Right atrium auricular region (tissue), 2 donors: Measurements from ENCODE around the gene NCOA6. TPM values are rescaled to one million over a fixed set of nuclear protein-coding genes. Genes with fewer than 3 reads are reported as not detected.

ENCODE experiments used
- DNase-seq: peaks from one replicate; pipeline ENCODE4 v3.0.0-alpha.2; 2019; ENCODE audit warnings: low spot score
- H3K27ac ChIP-seq, 2 donors: fragments of 200-600 bp; sonication (generic); 1 replicate in 1 of 2; 2 replicates in 1 of 2; pipeline ENCODE4 v1.5.1; 2016 to 2019
- H3K27me3 ChIP-seq, 2 donors: fragments of 200-600 bp; sonication (generic); one replicate each; pipeline versions ENCODE4 v1.5.1 to v1.6.0; 2017 to 2019
- H3K36me3 ChIP-seq: fragments of 200-600 bp; sonication (generic); one replicate; pipeline ENCODE4 v1.5.1; 2016
- H3K4me1 ChIP-seq, 2 donors: fragments of 200-600 bp; sonication (generic); one replicate each; pipeline versions ENCODE4 v1.5.1 to v1.6.0; 2017 to 2019
- H3K4me3 ChIP-seq, 2 donors: fragments of 200-600 bp; sonication (generic); 1 replicate in 1 of 2; 2 replicates in 1 of 2; pipeline ENCODE4 v1.5.1; 2017 to 2019; ENCODE audit warnings: mild to moderate bottlenecking in 1 of 2, moderate library complexity in 1 of 2
- H3K9me3 ChIP-seq, 2 donors: fragments of 200-600 bp; sonication (generic); one replicate each; pipeline ENCODE4 v1.5.1; 2019
- total RNA-seq, 2 donors: library from RNA; depleted of rRNA; stranded (reverse); fragments of >200 nt; gene quantifications; one replicate each; pipeline ENCODE4 v1.1.0, GENCODE V29; 2016
- TF ChIP-seq, protein P1 (sequence below), 2 donors: fragments of 200-600 bp; sonication (generic); IDR thresholded peaks; one replicate each; pipeline ENCODE4 v1.5.1; 2019; ENCODE audit warnings: antibody characterized with exemption in 2 of 2

The NCOA6 gene
- total RNA-seq, 2 donors from 2014 or later = 18.2 to 18.4 TPM

DNA sequence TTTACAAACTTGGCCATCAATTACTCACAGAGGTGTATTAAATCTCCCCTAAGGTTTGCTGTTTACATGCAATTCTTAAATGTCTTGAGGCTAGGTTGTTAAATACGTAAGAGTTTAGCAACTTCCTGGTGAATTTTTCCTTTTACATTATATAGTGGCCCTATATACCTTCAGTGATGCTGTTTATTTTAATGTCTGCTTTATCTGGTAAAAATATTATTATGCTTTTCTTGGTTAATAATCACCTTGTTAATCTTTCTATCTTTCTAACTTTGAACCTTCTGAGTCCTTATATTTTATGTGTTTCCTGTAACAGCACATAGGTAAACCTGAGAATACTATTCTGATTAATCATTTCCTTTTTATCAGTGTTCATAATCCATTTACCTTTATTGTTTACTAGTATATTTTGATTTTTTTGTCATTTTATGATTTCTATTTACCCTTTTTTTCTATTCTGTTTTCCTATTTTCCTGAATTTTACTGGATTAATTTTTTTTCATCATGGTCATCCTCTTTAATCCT lies 63.4 kb downstream of the NCOA6 start:
- Histone ChIP-seq H3K27me3 (no peaks in the 10 kb centered on the region), H3K36me3 (peaks cover 75% of the 10 kb centered on the region), H3K4me3 (no peak overlapping the region), H3K27ac (no peak overlapping the region), H3K4me1 (no peaks in the 10 kb centered on the region), H3K9me3 (no peaks in the 10 kb centered on the region)
- no peak for DNase-seq
- TF ChIP-seq, protein P1, sequence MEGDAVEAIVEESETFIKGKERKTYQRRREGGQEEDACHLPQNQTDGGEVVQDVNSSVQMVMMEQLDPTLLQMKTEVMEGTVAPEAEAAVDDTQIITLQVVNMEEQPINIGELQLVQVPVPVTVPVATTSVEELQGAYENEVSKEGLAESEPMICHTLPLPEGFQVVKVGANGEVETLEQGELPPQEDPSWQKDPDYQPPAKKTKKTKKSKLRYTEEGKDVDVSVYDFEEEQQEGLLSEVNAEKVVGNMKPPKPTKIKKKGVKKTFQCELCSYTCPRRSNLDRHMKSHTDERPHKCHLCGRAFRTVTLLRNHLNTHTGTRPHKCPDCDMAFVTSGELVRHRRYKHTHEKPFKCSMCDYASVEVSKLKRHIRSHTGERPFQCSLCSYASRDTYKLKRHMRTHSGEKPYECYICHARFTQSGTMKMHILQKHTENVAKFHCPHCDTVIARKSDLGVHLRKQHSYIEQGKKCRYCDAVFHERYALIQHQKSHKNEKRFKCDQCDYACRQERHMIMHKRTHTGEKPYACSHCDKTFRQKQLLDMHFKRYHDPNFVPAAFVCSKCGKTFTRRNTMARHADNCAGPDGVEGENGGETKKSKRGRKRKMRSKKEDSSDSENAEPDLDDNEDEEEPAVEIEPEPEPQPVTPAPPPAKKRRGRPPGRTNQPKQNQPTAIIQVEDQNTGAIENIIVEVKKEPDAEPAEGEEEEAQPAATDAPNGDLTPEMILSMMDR (IDR thresholded peaks at IDR 0.05) = no peak

DNA sequence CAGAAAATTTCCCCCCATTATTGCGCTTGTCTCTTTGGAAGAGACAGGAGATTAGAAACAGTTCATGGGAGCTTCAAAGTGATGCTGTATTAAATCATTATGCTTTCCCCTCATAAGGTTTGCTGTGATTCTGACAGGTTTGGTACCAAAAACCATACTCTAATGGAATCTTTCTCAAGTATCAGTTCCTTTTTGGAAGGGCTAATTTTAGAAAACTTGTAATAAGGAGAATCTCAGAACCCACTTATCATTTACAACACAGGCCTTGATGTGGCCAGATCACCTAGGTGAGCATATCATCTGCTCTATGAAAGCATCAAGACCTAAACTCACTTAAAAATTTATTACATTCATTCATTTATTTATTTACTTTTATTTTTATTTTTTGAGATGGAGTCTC lies 70.1 kb downstream of the NCOA6 start:
- no peak for DNase-seq
- Histone ChIP-seq H3K27me3 (no peaks in the 10 kb centered on the region), H3K4me3 (no peak overlapping the region), H3K4me1 (no peaks in the 10 kb centered on the region), H3K27ac (no peak overlapping the region), H3K9me3 (no peaks in the 10 kb centered on the region), H3K36me3 (peaks cover 71% of the 10 kb centered on the region)
- TF ChIP-seq, protein P1 (IDR thresholded peaks at IDR 0.05) = no peak

DNA sequence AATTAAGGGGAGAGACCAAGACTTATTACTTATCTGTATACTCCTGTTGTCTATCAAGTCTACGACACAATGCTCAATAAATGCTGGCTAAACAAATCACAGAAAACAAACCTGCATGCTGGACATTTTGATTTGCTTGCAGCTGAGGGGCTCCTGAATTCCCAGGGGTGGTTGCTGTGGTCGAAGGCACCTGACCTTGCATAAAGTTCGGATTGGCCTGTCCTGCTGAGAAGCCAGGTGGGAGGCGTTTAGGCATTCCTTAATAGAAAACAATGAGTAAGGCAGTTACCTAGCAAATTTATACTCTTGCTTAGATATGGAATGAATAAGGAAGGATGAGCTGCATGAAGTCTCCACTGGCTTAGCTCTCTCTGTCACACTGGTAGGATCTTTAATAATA lies 70.8 kb downstream of the NCOA6 start:
- peaks cover 71% of the 10 kb centered on the region for H3K36me3 ChIP-seq
- no peaks in the 10 kb centered on the region for H3K9me3 ChIP-seq
- H3K4me1 ChIP-seq = no peaks in the 10 kb centered on the region
- no peak overlapping the region for H3K4me3 ChIP-seq
- H3K27me3 ChIP-seq = no peaks in the 10 kb centered on the region
- DNase-seq = no peak
- H3K27ac ChIP-seq = no peak overlapping the region
- TF ChIP-seq, protein P1 (IDR thresholded peaks at IDR 0.05) = no peak

DNA sequence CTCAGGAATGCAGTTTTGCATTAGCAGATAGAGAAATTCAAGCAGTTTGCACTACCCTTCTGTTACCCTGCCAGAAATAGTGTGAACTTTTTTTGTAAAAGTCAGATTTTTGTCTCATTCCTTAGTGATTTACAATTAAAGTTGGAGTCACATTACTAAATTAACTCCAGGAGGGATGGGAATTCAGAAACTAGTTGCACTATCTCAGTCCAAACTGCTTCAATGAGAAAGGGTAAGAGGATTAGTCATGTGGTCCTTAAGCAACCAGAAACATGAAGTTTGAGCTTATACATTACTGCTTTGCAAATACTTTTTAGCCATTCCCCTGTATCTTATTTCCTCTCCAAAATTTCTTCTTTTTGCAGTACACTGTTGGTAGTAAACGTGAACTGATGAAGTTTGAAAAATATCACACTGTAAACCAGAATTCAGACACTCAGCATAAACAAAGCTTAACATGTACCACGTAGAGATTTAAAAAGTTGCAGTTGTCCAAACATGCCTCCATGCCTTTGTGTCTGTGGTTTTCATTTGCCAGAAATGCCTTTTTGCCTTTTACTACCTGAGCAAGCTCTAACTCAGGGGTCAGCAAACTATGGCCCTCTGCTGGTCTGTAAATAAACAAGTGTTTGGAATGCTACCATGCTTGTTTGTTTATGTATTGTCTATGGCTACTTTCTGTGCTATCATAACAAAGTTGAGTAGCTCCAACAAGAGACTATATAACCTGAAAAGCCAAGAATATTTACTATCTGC lies 71.6 kb downstream of the NCOA6 start:
- Histone ChIP-seq H3K9me3 (no peaks in the 10 kb centered on the region), H3K27me3 (no peaks in the 10 kb centered on the region), H3K4me1 (no peaks in the 10 kb centered on the region), H3K4me3 (no peak overlapping the region), H3K27ac (no peak overlapping the region), H3K36me3 (peaks cover 72% of the 10 kb centered on the region)
- TF ChIP-seq, protein P1 (IDR thresholded peaks at IDR 0.05) = no peak
- no peak for DNase-seq

DNA sequence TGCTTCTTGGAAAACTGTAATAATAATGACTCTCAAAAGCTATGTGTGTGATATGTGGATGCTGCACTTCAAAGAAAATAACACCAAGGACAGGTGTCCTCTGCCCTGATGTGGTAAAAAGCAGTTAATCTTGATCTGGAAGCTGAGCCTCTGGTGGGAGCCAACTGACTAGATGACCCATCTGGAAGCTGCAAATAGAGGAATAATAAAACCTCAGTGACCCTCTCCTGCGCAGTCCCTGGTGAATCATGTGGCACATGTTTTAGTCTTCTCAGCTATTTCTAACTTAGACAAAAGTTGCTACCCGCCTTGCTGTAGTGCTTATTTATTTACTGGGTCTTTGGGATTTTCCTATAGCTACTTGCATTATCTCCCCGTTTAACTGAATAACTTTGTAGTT lies 74.0 kb downstream of the NCOA6 start:
- Histone ChIP-seq H3K27me3 (no peaks in the 10 kb centered on the region), H3K36me3 (peaks cover 58% of the 10 kb centered on the region), H3K4me3 (no peak overlapping the region), H3K9me3 (no peaks in the 10 kb centered on the region), H3K4me1 (no peaks in the 10 kb centered on the region), H3K27ac (no peak overlapping the region)
- DNase-seq = no peak
- TF ChIP-seq, protein P1 (IDR thresholded peaks at IDR 0.05) = no peak
